ENCODE results near the gene VPS52.
A peak's percentile ranks its signal among the peaks of the same experiment; 100 is the strongest.

VPS52 gene

GRCh38 chr6:33299237-33299944 is 27.7 kb upstream of the VPS52 start:
- TF ChIP-seq POU6F1 (CRISPR knock-in tag; IDR thresholded peaks at IDR 0.05; ENCODE audit: borderline replicate concordance, low read depth) (0 out of 2 replicates have a peak, but pooled peaks have one; percentile 4), RARB (CRISPR knock-in tag; IDR thresholded peaks at IDR 0.05) (no peak), GLIS3 (CRISPR knock-in tag; IDR thresholded peaks at IDR 0.05) (peak; percentile 30; the same call in 1 of the 2 replicates)
- ATAC-seq, result peak; percentile 73

GRCh38 chr6:33298773-33299236 is 27.1 kb upstream of the VPS52 start, which contains the start of gene RGL2:
RGL2 (minus strand) TSS chr6:33298942; CDS start chr6:33298610, 332 bp downstream.
- TF ChIP-seq RARB (CRISPR knock-in tag; IDR thresholded peaks at IDR 0.05), result peak; percentile 67; the same call in 1 of the 2 replicates
- peak; percentile 85; the same call in 1 of the 2 replicates for TF ChIP-seq PATZ1 (CRISPR knock-in tag; IDR thresholded peaks at IDR 0.05; ENCODE audit: borderline replicate concordance)
- TF ChIP-seq ZFP3 (CRISPR knock-in tag; IDR thresholded peaks at IDR 0.05), result no peak
- peak; percentile 51 for ATAC-seq

- TF ChIP-seq BACH2 (CRISPR knock-in tag; IDR thresholded peaks at IDR 0.05; ENCODE audit: borderline replicate concordance), result no peak
- TF ChIP-seq ZFP30 (CRISPR knock-in tag; IDR thresholded peaks at IDR 0.05), result no peak
- 0 out of 2 replicates have a peak, but pooled peaks have one; percentile 11 for TF ChIP-seq PATZ1 (CRISPR knock-in tag; IDR thresholded peaks at IDR 0.05; ENCODE audit: borderline replicate concordance)
- peak; percentile 66 for ATAC-seq
Measured at GRCh38 chr6:33297956-33298772, 26.5 kb upstream of the VPS52 start.

GRCh38 chr6:33297406-33297955 is 25.8 kb upstream of the VPS52 start:
- ATAC-seq, result no peak; the same call in 1 of the 3 replicates
- TF ChIP-seq PPARA (CRISPR knock-in tag; IDR thresholded peaks at IDR 0.05; ENCODE audit: borderline replicate concordance) (no peak), ZFP30 (CRISPR knock-in tag; IDR thresholded peaks at IDR 0.05) (no peak), CREB5 (CRISPR knock-in tag; IDR thresholded peaks at IDR 0.05; ENCODE audit: low read depth) (no peak), CSDC2 (CRISPR knock-in tag; IDR thresholded peaks at IDR 0.05) (no peak), GLIS3 (CRISPR knock-in tag; IDR thresholded peaks at IDR 0.05) (no peak), BACH2 (CRISPR knock-in tag; IDR thresholded peaks at IDR 0.05; ENCODE audit: borderline replicate concordance) (no peak), ZFP3 (CRISPR knock-in tag; IDR thresholded peaks at IDR 0.05) (no peak), ZNF70 (CRISPR knock-in tag; IDR thresholded peaks at IDR 0.05) (no peak), RARB (CRISPR knock-in tag; IDR thresholded peaks at IDR 0.05) (no peak), ZNF565 (CRISPR knock-in tag; conservative IDR thresholded peaks at IDR 0.05; ENCODE audit: low read depth) (no peak), SNAI2 (CRISPR knock-in tag; IDR thresholded peaks at IDR 0.05) (no peak), CSRNP3 (CRISPR knock-in tag; IDR thresholded peaks at IDR 0.05) (no peak), TCF4 (CRISPR knock-in tag; IDR thresholded peaks at IDR 0.05; ENCODE audit: borderline replicate concordance) (no peak), OSR1 (CRISPR knock-in tag; IDR thresholded peaks at IDR 0.05) (no peak), ZC3H10 (CRISPR knock-in tag; IDR thresholded peaks at IDR 0.05) (no peak), PATZ1 (CRISPR knock-in tag; IDR thresholded peaks at IDR 0.05; ENCODE audit: borderline replicate concordance) (no peak), TSHZ2 (CRISPR knock-in tag; IDR thresholded peaks at IDR 0.05) (no peak), ARNTL (CRISPR knock-in tag; IDR thresholded peaks at IDR 0.05; ENCODE audit: borderline replicate concordance, low read depth) (no peak)
